ENCODE results near the gene NELL1. TPM values are rescaled to one million over a fixed set of nuclear protein-coding genes. Genes with fewer than 3 reads are reported as not detected.

Gene NELL1
- total RNA-seq, 1 donor from 2014 or later, result 0.45 TPM

- Histone ChIP-seq H4K20me1 (ENCODE audit: insufficient read depth, low read length) (no peaks in the 10 kb centered on the region), H3K27me3 (ENCODE audit: insufficient read depth, low read length) (no peaks in the 10 kb centered on the region), H3K4me3 (ENCODE audit: insufficient read depth, low read depth, low read length) (no peak overlapping the region), H3K79me2 (ENCODE audit: insufficient read depth, low read length) (no peaks in the 10 kb centered on the region), H3K9me3 (ENCODE audit: insufficient read depth, low read depth, low read length) (no peaks in the 10 kb centered on the region), H3K4me2 (ENCODE audit: low read length) (no peak overlapping the region), H3K36me3 (ENCODE audit: insufficient read depth, low read length) (no peaks in the 10 kb centered on the region), H3K4me1 (ENCODE audit: insufficient read depth, low read length) (no peaks in the 10 kb centered on the region), H2AFZ (ENCODE audit: low read depth, low read length) (no peak overlapping the region), H3K27ac (ENCODE audit: low read depth, low read length) (no peak overlapping the region), H3K9ac (ENCODE audit: low read length) (no peak overlapping the region)
- no peak for DNase-seq (ENCODE audit: low read depth)
- TF ChIP-seq EZH2 (IDR thresholded peaks at IDR 0.05; ENCODE audit: insufficient read depth, low read length), result no peak
- TF ChIP-seq CTCF (IDR thresholded peaks at IDR 0.05; ENCODE audit: insufficient read depth, low read depth, low read length), result no peak
- no peak for FAIRE-seq
- Mint-ChIP-seq H3K36me3 (ENCODE audit: low read depth, unreplicated experiment) (no peaks in the 10 kb centered on the region), H3K9me3 (ENCODE audit: unreplicated experiment) (no peaks in the 10 kb centered on the region), H3K4me3 (ENCODE audit: unreplicated experiment) (no peak overlapping the region), H3K27ac (ENCODE audit: unreplicated experiment) (no peak overlapping the region), H3K27me3 (ENCODE audit: low read depth, unreplicated experiment) (no peaks in the 10 kb centered on the region), H3K4me1 (ENCODE audit: low read depth, unreplicated experiment) (no peaks in the 10 kb centered on the region)
Observed at GRCh38 chr11:21582791-21583190, 913.4 kb downstream of the NELL1 start.

- no peak overlapping the region for H3K9ac ChIP-seq (ENCODE audit: low read length)
- no peaks in the 10 kb centered on the region for H3K27me3 ChIP-seq (ENCODE audit: insufficient read depth, low read length)
- H3K4me1 Mint-ChIP-seq (ENCODE audit: low read depth, unreplicated experiment), result no peaks in the 10 kb centered on the region
- FAIRE-seq, result no peak
- H3K27ac ChIP-seq (ENCODE audit: low read depth, low read length), result no peak overlapping the region
- H3K4me3 ChIP-seq (ENCODE audit: insufficient read depth, low read depth, low read length), result no peak overlapping the region
- no peaks in the 10 kb centered on the region for H3K79me2 ChIP-seq (ENCODE audit: insufficient read depth, low read length)
- H3K4me1 ChIP-seq (ENCODE audit: insufficient read depth, low read length), result no peaks in the 10 kb centered on the region
- no peaks in the 10 kb centered on the region for H3K27me3 Mint-ChIP-seq (ENCODE audit: low read depth, unreplicated experiment)
- no peak overlapping the region for H3K4me3 Mint-ChIP-seq (ENCODE audit: unreplicated experiment)
- no peaks in the 10 kb centered on the region for H3K9me3 ChIP-seq (ENCODE audit: insufficient read depth, low read depth, low read length)
- H3K4me2 ChIP-seq (ENCODE audit: low read length), result no peak overlapping the region
- no peak overlapping the region for H3K27ac Mint-ChIP-seq (ENCODE audit: unreplicated experiment)
- H2AFZ ChIP-seq (ENCODE audit: low read depth, low read length), result no peak overlapping the region
- no peak for TF ChIP-seq CTCF (IDR thresholded peaks at IDR 0.05; ENCODE audit: insufficient read depth, low read depth, low read length)
- no peak for TF ChIP-seq EZH2 (IDR thresholded peaks at IDR 0.05; ENCODE audit: insufficient read depth, low read length)
- DNase-seq (ENCODE audit: low read depth), result no peak
- H3K9me3 Mint-ChIP-seq (ENCODE audit: unreplicated experiment), result no peaks in the 10 kb centered on the region
- no peaks in the 10 kb centered on the region for H3K36me3 Mint-ChIP-seq (ENCODE audit: low read depth, unreplicated experiment)
- no peaks in the 10 kb centered on the region for H4K20me1 ChIP-seq (ENCODE audit: insufficient read depth, low read length)
- no peaks in the 10 kb centered on the region for H3K36me3 ChIP-seq (ENCODE audit: insufficient read depth, low read length)
Observed at GRCh38 chr11:21588754-21589153, 919.4 kb downstream of the NELL1 start.

GRCh38 chr11:21602699-21603098 lies 933.3 kb downstream of the NELL1 start:
- Histone ChIP-seq H3K9ac (ENCODE audit: low read length) (no peak overlapping the region), H3K4me2 (ENCODE audit: low read length) (no peak overlapping the region), H3K36me3 (ENCODE audit: insufficient read depth, low read length) (no peaks in the 10 kb centered on the region), H3K79me2 (ENCODE audit: insufficient read depth, low read length) (no peaks in the 10 kb centered on the region), H3K4me3 (ENCODE audit: insufficient read depth, low read depth, low read length) (no peak overlapping the region), H4K20me1 (ENCODE audit: insufficient read depth, low read length) (no peaks in the 10 kb centered on the region), H3K9me3 (ENCODE audit: insufficient read depth, low read depth, low read length) (no peaks in the 10 kb centered on the region), H2AFZ (ENCODE audit: low read depth, low read length) (no peak overlapping the region), H3K27me3 (ENCODE audit: insufficient read depth, low read length) (no peaks in the 10 kb centered on the region), H3K4me1 (ENCODE audit: insufficient read depth, low read length) (no peaks in the 10 kb centered on the region), H3K27ac (ENCODE audit: low read depth, low read length) (no peak overlapping the region)
- no peak overlapping the region for H3K27ac Mint-ChIP-seq (ENCODE audit: unreplicated experiment)
- DNase-seq (ENCODE audit: low read depth) (no peak), FAIRE-seq (no peak)
- no peak for TF ChIP-seq CTCF (IDR thresholded peaks at IDR 0.05; ENCODE audit: insufficient read depth, low read depth, low read length)
- TF ChIP-seq EZH2 (IDR thresholded peaks at IDR 0.05; ENCODE audit: insufficient read depth, low read length), result no peak
- H3K4me3 Mint-ChIP-seq (ENCODE audit: unreplicated experiment), result no peak overlapping the region
- peaks cover 9% of the 10 kb centered on the region for H3K4me1 Mint-ChIP-seq (ENCODE audit: low read depth, unreplicated experiment)
- H3K36me3 Mint-ChIP-seq (ENCODE audit: low read depth, unreplicated experiment), result no peaks in the 10 kb centered on the region
- peaks cover 3% of the 10 kb centered on the region for H3K9me3 Mint-ChIP-seq (ENCODE audit: unreplicated experiment)
- no peaks in the 10 kb centered on the region for H3K27me3 Mint-ChIP-seq (ENCODE audit: low read depth, unreplicated experiment)

All from astrocyte (in vitro differentiated cells and primary cell).